Osteoblast (primary cell): ENCODE data around the gene AIFM2. TPM values are rescaled to one million over a fixed set of nuclear protein-coding genes. Genes with fewer than 3 reads are reported as not detected.

Experiments used
- DNase-seq: peaks from one replicate; pipeline ENCODE4 v3.0.0; 2011; ENCODE audit warnings: low spot score, mixed read lengths; ENCODE audit not compliant: insufficient read length; ENCODE audit errors: missing footprints
- H2AFZ ChIP-seq: 2 replicates; pipeline ENCODE4 v1.6.0; 2011; ENCODE audit warnings: mild to moderate bottlenecking, low read length
- H3K27ac ChIP-seq: 2 replicates; pipeline ENCODE4 v1.5.1; 2011; ENCODE audit warnings: mild to moderate bottlenecking, low read depth, low read length, moderate library complexity
- H3K27me3 ChIP-seq: 2 replicates; pipeline ENCODE4 v1.6.0; 2012; ENCODE audit warnings: mild to moderate bottlenecking, control low read depth, inconsistent platforms, low read length, moderate library complexity; ENCODE audit not compliant: insufficient read depth
- H3K36me3 ChIP-seq: 2 replicates; pipeline ENCODE4 v1.5.1; 2011; ENCODE audit warnings: mild to moderate bottlenecking, low read length, control low read depth, moderate library complexity; ENCODE audit not compliant: insufficient read depth
- H3K4me1 ChIP-seq: 2 replicates; pipeline ENCODE4 v1.5.1; 2011; ENCODE audit warnings: mild to moderate bottlenecking, low read length, control low read depth, moderate library complexity; ENCODE audit not compliant: insufficient read depth
- H3K4me2 ChIP-seq: 2 replicates; pipeline ENCODE4 v1.6.0; 2011; ENCODE audit warnings: mild to moderate bottlenecking, low read length; ENCODE audit not compliant: insufficient read depth
- H3K4me3 ChIP-seq: fragments of 200-600 bp; sonication (generic); 3 replicates; pipeline ENCODE4 v1.5.1; 2012; ENCODE audit warnings: mild to moderate bottlenecking, low read length, inconsistent platforms; ENCODE audit not compliant: insufficient read depth
- H3K79me2 ChIP-seq: 2 replicates; pipeline ENCODE4 v1.6.0; 2012; ENCODE audit warnings: mild to moderate bottlenecking, low read length, control low read depth, inconsistent platforms; ENCODE audit not compliant: insufficient read depth
- H3K9me3 ChIP-seq: 2 replicates; pipeline ENCODE4 v1.5.1; 2011; ENCODE audit warnings: low read depth, low read length, control low read depth
- H4K20me1 ChIP-seq: 2 replicates; pipeline ENCODE4 v1.6.0; 2012; ENCODE audit warnings: mild to moderate bottlenecking, low read length, control low read depth; ENCODE audit not compliant: insufficient read depth
- CTCF ChIP-seq: IDR thresholded peaks from 2 replicates; pipeline ENCODE4 v1.5.1; 2011; ENCODE audit warnings: mild to moderate bottlenecking, low read depth, low read length, moderate library complexity; ENCODE audit errors: extremely low read depth
- total RNA-seq: library from RNA; depleted of rRNA; stranded (reverse); fragments of >200 nt; gene quantifications from 2 replicates; pipeline ENCODE4 v1.2.3, GENCODE V29; 2012

Gene AIFM2
- total RNA-seq, 1 donor = 14.8 TPM

GRCh38 chr10:70068925-70069324 is 63.7 kb downstream of the AIFM2 start:
- Histone ChIP-seq H2AFZ (no peak overlapping the region), H3K27ac (no peak overlapping the region), H3K36me3 (no peaks in the 10 kb centered on the region), H3K9me3 (no peaks in the 10 kb centered on the region), H3K4me2 (no peak overlapping the region), H4K20me1 (peaks cover 10% of the 10 kb centered on the region), H3K4me3 (no peak overlapping the region), H3K27me3 (no peaks in the 10 kb centered on the region), H3K79me2 (no peaks in the 10 kb centered on the region), H3K4me1 (no peaks in the 10 kb centered on the region)
- DNase-seq = no peak
- no peak for TF ChIP-seq CTCF

DNA sequence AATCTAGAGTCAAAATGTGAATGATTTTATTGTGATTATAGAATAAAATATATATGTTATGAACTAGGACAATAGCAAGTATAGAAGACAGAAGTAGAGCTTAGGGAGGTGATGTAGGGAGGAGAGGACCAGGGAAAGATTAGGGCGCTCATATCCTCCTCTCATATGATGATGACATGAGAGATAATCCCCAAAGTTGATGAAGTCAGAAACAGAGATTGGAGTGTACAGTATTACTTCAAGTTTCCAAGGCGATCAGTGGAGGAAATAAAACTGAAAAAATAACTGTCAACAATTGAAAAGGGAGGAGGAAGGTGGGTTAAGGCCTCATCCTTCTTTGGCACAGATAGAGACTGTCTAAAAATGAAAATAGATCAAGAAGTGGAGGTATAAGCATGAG is 65.0 kb downstream of the AIFM2 start:
- H4K20me1 ChIP-seq = peaks cover 10% of the 10 kb centered on the region
- no peak for TF ChIP-seq CTCF

DNA sequence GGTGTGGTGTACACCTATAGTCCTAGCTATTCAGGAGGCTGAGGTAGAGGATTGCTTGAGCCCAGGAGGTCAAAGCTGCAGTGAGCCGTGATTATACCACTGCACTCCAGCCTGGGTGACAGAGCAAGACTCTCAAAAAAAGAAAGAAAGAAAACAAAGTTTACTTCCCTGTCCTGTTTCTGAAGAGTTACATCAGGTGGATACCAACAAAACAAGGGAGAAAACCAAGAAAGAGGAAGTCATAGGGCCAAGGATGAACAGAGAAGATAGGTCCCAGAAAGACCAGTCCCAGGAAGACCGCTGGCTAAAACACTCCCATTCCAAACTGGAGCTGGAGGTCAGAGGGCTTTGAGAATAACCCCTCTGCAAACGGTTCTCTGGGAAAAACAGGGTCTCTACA is 66.4 kb downstream of the AIFM2 start:
- H3K4me3 ChIP-seq = no peak overlapping the region
- H3K27ac ChIP-seq = no peak overlapping the region
- no peak overlapping the region for H3K4me2 ChIP-seq
- no peaks in the 10 kb centered on the region for H3K27me3 ChIP-seq
- no peaks in the 10 kb centered on the region for H3K9me3 ChIP-seq
- no peak overlapping the region for H2AFZ ChIP-seq
- no peaks in the 10 kb centered on the region for H3K36me3 ChIP-seq
- H3K4me1 ChIP-seq = no peaks in the 10 kb centered on the region
- no peaks in the 10 kb centered on the region for H3K79me2 ChIP-seq
- peaks cover 8% of the 10 kb centered on the region for H4K20me1 ChIP-seq
- TF ChIP-seq CTCF = no peak
- DNase-seq = no peak

More for the DNA sequence above, 65.0 kb downstream of the AIFM2 start:
- Histone ChIP-seq H3K27me3 (no peaks in the 10 kb centered on the region), H3K9me3 (no peaks in the 10 kb centered on the region), H2AFZ (no peak overlapping the region), H3K4me2 (no peak overlapping the region), H3K4me3 (no peak overlapping the region), H3K27ac (no peak overlapping the region), H3K36me3 (no peaks in the 10 kb centered on the region), H3K79me2 (no peaks in the 10 kb centered on the region), H3K4me1 (no peaks in the 10 kb centered on the region)
- DNase-seq = no peak

GRCh38 chr10:70064486-70064885 is 68.1 kb downstream of the AIFM2 start:
- H2AFZ ChIP-seq = no peak overlapping the region
- H3K4me3 ChIP-seq = no peak overlapping the region
- no peaks in the 10 kb centered on the region for H3K9me3 ChIP-seq
- H3K4me2 ChIP-seq = no peak overlapping the region
- H3K79me2 ChIP-seq = no peaks in the 10 kb centered on the region
- H4K20me1 ChIP-seq = no peaks in the 10 kb centered on the region
- no peak overlapping the region for H3K27ac ChIP-seq
- TF ChIP-seq CTCF = no peak
- no peaks in the 10 kb centered on the region for H3K36me3 ChIP-seq
- no peaks in the 10 kb centered on the region for H3K27me3 ChIP-seq
- no peak for DNase-seq
- H3K4me1 ChIP-seq = no peaks in the 10 kb centered on the region
